ENCODE data around the gene TXN. TPM values are rescaled to one million over a fixed set of nuclear protein-coding genes. Genes with fewer than 3 reads are reported as not detected.

Gene TXN
- total RNA-seq = 37.8 TPM

DNA sequence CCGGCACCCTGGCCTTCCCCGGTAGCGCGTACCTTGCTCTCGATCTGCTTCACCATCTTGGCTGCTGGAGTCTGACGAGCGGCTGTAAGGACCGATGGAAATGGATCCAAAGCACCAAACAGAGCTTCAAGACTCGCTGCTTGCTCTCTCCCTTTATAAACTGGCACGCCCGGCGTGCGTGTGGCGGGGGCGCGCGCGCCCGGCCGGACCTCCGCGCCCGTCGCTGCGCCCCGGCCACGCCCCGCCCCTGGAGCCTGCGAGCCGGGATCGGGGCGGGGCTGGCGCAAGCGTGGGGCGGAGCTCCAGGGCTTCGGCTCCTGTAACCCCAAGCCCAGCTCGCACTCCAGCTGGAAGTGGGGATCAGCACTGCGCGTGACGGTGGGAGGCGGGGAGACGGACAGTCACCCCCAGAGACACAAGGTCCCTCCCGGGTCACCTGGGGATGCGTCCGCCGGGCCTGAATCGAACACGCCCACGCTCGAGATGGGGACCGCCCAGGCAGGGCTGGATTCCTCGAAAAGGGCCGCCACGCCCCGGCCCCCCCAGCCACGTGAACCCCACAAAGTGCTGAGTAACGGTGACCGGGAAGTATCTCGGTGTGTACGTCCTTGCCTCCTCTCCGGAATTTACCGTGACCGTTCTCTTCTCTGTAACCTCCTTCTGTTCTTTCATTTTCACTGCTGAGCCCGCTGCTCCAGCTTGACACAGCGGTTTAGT lies at the start of gene TXN:
Gene TXN (minus strand): TSS at position 128 of the 717 bp plus-strand sequence. CDS start 72 bp downstream, at position 56.
- Histone ChIP-seq H3K9me3 (ENCODE audit: low read depth, low read length) (no peaks in the 10 kb centered on the region), H3K27me3 (ENCODE audit: insufficient read depth, low read length) (no peaks in the 10 kb centered on the region), H3K4me3 (ENCODE audit: low read length) (peak within 1 kb of the TSS; percentile 49), H3K4me1 (ENCODE audit: insufficient read depth, low read length) (peaks cover 39% of the 10 kb centered on the region)

DNA sequence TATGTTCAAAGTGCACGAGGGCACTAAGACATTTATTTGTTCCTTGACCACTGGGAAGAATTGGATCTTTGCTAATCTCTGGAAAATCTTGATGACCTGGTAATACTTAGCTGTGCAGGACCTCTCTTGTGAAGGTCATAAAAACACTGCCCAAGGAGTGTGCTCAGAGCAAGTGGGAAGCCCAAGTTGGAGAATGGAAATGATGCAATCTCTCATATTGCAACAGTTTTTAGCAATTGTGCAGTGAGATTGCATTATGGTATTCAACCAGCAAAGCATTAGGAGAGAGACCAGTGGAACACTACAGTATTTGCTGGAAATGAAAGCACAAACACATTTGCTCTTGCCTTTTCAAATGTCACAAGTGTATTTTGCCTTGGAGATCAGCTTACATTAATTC lies 46.8 kb upstream of the TXN start:
- no peaks in the 10 kb centered on the region for H3K27me3 ChIP-seq (ENCODE audit: insufficient read depth, low read length)
- H3K4me3 ChIP-seq (ENCODE audit: low read length) = no peak overlapping the region
- H3K9me3 ChIP-seq (ENCODE audit: low read depth, low read length) = no peaks in the 10 kb centered on the region
- H3K4me1 ChIP-seq (ENCODE audit: insufficient read depth, low read length) = peaks cover 19% of the 10 kb centered on the region

- H3K4me1 ChIP-seq (ENCODE audit: insufficient read depth, low read length) = peaks cover 10% of the 10 kb centered on the region
- H3K27me3 ChIP-seq (ENCODE audit: insufficient read depth, low read length) = no peaks in the 10 kb centered on the region
- H3K9me3 ChIP-seq (ENCODE audit: low read depth, low read length) = no peaks in the 10 kb centered on the region
- H3K4me3 ChIP-seq (ENCODE audit: low read length) = no peak overlapping the region
These were observed 41.8 kb upstream of the TXN start for GRCh38 chr9:110298043-110298605.

GRCh38 chr9:110293248-110293647 lies 36.9 kb upstream of the TXN start:
- no peaks in the 10 kb centered on the region for H3K4me1 ChIP-seq (ENCODE audit: insufficient read depth, low read length)
- no peaks in the 10 kb centered on the region for H3K27me3 ChIP-seq (ENCODE audit: insufficient read depth, low read length)
- no peak overlapping the region for H3K4me3 ChIP-seq (ENCODE audit: low read length)
- H3K9me3 ChIP-seq (ENCODE audit: low read depth, low read length) = no peaks in the 10 kb centered on the region

- Histone ChIP-seq H3K4me1 (ENCODE audit: insufficient read depth, low read length) (no peaks in the 10 kb centered on the region), H3K27me3 (ENCODE audit: insufficient read depth, low read length) (no peaks in the 10 kb centered on the region), H3K4me3 (ENCODE audit: low read length) (no peak overlapping the region), H3K9me3 (ENCODE audit: low read depth, low read length) (no peaks in the 10 kb centered on the region)
These were observed 35.7 kb upstream of the TXN start for GRCh38 chr9:110291921-110292557.

GRCh38 chr9:110290001-110290400 lies 33.7 kb upstream of the TXN start:
- no peaks in the 10 kb centered on the region for H3K27me3 ChIP-seq (ENCODE audit: insufficient read depth, low read length)

DNA sequence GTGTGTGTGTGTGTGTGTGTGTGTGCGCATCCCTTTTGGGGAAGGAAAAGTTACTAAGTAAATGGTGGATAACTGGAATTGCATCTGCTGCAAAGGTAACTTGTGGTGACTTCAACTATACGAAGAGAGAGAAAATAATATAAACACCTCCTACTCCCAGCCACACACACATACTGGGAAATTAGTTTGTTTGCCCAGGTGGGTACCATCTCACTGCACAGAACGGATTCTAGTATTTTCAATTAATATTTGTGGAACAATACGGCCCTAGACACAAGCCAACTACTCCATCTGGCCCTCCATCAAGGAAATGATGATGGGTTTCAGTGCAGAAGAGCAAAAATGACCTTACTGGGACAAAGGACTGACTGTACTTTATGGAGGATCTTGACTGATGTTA lies 32.2 kb upstream of the TXN start:
- no peaks in the 10 kb centered on the region for H3K27me3 ChIP-seq (ENCODE audit: insufficient read depth, low read length)
- no peaks in the 10 kb centered on the region for H3K9me3 ChIP-seq (ENCODE audit: low read depth, low read length)
- H3K4me1 ChIP-seq (ENCODE audit: insufficient read depth, low read length) = no peaks in the 10 kb centered on the region
- H3K4me3 ChIP-seq (ENCODE audit: low read length) = no peak overlapping the region

More at GRCh38 chr9:110290001-110290400, 33.7 kb upstream of the TXN start:
- Histone ChIP-seq H3K4me1 (ENCODE audit: insufficient read depth, low read length) (no peaks in the 10 kb centered on the region), H3K4me3 (ENCODE audit: low read length) (no peak overlapping the region), H3K9me3 (ENCODE audit: low read depth, low read length) (no peaks in the 10 kb centered on the region)

DNA sequence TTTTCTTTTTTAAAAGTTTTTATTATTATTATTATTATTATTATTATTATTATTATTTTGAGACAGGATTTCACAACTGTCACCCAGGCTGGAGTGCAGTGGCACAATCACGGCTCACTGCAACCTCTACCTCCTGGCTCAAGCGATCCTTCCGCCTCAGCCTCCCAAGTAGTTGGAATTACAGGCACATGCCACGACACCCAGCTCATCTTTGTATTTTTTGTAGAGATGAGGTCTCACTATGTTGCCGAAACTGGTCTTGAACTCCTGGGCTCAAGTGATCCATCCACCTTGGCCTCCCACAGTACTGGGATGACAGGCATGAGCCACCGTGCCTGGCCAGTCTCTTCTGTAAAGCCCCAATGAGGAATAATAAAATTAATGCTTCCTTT lies 31.0 kb upstream of the TXN start:
- Histone ChIP-seq H3K4me1 (ENCODE audit: insufficient read depth, low read length) (peaks cover 5% of the 10 kb centered on the region), H3K4me3 (ENCODE audit: low read length) (no peak overlapping the region), H3K9me3 (ENCODE audit: low read depth, low read length) (no peaks in the 10 kb centered on the region), H3K27me3 (ENCODE audit: insufficient read depth, low read length) (no peaks in the 10 kb centered on the region)

DNA sequence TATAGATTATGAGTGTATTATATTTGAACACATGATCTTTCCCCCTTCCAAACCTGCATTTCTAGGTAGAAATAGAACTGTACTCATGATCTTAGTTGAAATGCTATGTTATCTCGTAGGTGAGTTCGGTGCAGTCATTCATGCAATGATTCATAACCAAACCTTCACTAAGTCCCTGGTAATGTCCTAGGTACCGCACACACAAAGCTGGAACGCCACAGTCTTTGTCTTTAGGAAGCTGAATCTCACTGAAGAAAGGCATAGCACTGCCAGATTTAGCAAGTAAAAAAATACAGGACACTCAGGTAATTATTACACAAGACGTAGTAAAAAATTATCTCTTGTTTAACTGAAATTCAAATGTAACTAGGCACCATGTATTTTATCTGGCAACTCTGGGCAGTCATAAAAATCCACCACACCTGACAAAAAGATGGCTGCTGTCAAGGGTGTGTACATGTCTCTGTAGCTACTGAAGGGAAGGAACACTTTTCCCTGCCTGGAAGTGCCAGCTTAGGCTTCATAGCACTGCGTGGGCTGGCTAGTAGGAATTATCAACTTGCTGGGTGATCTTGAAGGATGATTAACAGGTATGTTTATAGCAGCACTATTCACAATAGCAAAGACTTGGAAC lies 28.0 kb upstream of the TXN start:
- H3K4me1 ChIP-seq (ENCODE audit: insufficient read depth, low read length) = peaks cover 9% of the 10 kb centered on the region
- no peak overlapping the region for H3K4me3 ChIP-seq (ENCODE audit: low read length)
- no peaks in the 10 kb centered on the region for H3K27me3 ChIP-seq (ENCODE audit: insufficient read depth, low read length)
- no peaks in the 10 kb centered on the region for H3K9me3 ChIP-seq (ENCODE audit: low read depth, low read length)

DNA sequence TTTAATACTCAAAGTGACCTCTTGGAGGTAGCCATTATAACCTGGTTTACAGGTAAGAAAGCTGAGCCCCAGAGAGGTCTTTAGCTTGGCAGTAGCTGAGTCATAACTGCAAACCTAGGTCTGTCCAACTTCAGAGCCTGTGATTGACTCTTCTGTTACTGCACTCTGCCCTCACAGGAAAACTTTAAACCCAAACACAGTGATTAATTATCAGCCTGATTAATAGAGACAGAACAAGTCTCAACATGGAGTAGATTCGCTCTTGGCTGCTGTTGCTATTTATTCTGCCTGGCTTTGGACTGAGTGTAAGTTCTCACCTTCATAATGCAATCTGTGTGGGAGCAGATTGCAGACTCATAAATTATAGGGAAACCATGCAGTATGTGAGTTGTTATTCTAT lies 27.4 kb upstream of the TXN start:
- Histone ChIP-seq H3K27me3 (ENCODE audit: insufficient read depth, low read length) (no peaks in the 10 kb centered on the region), H3K4me1 (ENCODE audit: insufficient read depth, low read length) (peaks cover 9% of the 10 kb centered on the region), H3K4me3 (ENCODE audit: low read length) (no peak overlapping the region), H3K9me3 (ENCODE audit: low read depth, low read length) (no peaks in the 10 kb centered on the region)

- H3K4me1 ChIP-seq (ENCODE audit: insufficient read depth, low read length) = peaks cover 9% of the 10 kb centered on the region
- no peak overlapping the region for H3K4me3 ChIP-seq (ENCODE audit: low read length)
- H3K27me3 ChIP-seq (ENCODE audit: insufficient read depth, low read length) = no peaks in the 10 kb centered on the region
- H3K9me3 ChIP-seq (ENCODE audit: low read depth, low read length) = no peaks in the 10 kb centered on the region
These were observed 26.4 kb upstream of the TXN start for GRCh38 chr9:110282739-110283081.

GRCh38 chr9:110282018-110282738 lies 25.9 kb upstream of the TXN start:
- Histone ChIP-seq H3K4me1 (ENCODE audit: insufficient read depth, low read length) (peaks cover 9% of the 10 kb centered on the region), H3K4me3 (ENCODE audit: low read length) (no peak overlapping the region), H3K27me3 (ENCODE audit: insufficient read depth, low read length) (no peaks in the 10 kb centered on the region), H3K9me3 (ENCODE audit: low read depth, low read length) (no peaks in the 10 kb centered on the region)

GRCh38 chr9:110278080-110278707 lies 21.9 kb upstream of the TXN start:
- no peaks in the 10 kb centered on the region for H3K9me3 ChIP-seq (ENCODE audit: low read depth, low read length)
- H3K27me3 ChIP-seq (ENCODE audit: insufficient read depth, low read length) = no peaks in the 10 kb centered on the region
- H3K4me1 ChIP-seq (ENCODE audit: insufficient read depth, low read length) = peaks cover 9% of the 10 kb centered on the region
- no peak overlapping the region for H3K4me3 ChIP-seq (ENCODE audit: low read length)

GRCh38 chr9:110276781-110277180 lies 20.5 kb upstream of the TXN start:
- no peak overlapping the region for H3K4me3 ChIP-seq (ENCODE audit: low read length)
- H3K27me3 ChIP-seq (ENCODE audit: insufficient read depth, low read length) = no peaks in the 10 kb centered on the region
- H3K9me3 ChIP-seq (ENCODE audit: low read depth, low read length) = no peaks in the 10 kb centered on the region
- H3K4me1 ChIP-seq (ENCODE audit: insufficient read depth, low read length) = no peaks in the 10 kb centered on the region
